A549 (cell line): Measurements from ENCODE around the gene SULF2.

Source experiments
- HDAC2 ChIP-seq: fragments of 200-600 bp; sonication (generic); IDR thresholded peaks from 2 replicates; pipeline ENCODE4 v1.6.1; 2016
- POLR2A ChIP-seq: IDR thresholded peaks from 2 replicates; pipeline ENCODE4 v1.6.1; 2012; ENCODE audit warnings: mild to moderate bottlenecking, low read length
- TF ChIP-seq, protein P1 (sequence below): fragments of >200 bp; sonication (Bioruptor Twin); formaldehyde crosslinking; IDR thresholded peaks from 3 replicates; pipeline ENCODE4 v1.5.1; 2016

- TF ChIP-seq HDAC2 (no peak), POLR2A (no peak)
- TF ChIP-seq, protein P1, sequence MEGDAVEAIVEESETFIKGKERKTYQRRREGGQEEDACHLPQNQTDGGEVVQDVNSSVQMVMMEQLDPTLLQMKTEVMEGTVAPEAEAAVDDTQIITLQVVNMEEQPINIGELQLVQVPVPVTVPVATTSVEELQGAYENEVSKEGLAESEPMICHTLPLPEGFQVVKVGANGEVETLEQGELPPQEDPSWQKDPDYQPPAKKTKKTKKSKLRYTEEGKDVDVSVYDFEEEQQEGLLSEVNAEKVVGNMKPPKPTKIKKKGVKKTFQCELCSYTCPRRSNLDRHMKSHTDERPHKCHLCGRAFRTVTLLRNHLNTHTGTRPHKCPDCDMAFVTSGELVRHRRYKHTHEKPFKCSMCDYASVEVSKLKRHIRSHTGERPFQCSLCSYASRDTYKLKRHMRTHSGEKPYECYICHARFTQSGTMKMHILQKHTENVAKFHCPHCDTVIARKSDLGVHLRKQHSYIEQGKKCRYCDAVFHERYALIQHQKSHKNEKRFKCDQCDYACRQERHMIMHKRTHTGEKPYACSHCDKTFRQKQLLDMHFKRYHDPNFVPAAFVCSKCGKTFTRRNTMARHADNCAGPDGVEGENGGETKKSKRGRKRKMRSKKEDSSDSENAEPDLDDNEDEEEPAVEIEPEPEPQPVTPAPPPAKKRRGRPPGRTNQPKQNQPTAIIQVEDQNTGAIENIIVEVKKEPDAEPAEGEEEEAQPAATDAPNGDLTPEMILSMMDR = no peak
Measured at GRCh38 chr20:47748823-47749222, 36.5 kb downstream of the SULF2 start.
